Measurements from ENCODE around the gene MRC2. TPM values are rescaled to one million over a fixed set of nuclear protein-coding genes. Genes with fewer than 3 reads are reported as not detected.

MRC2 gene
- total and polyA plus RNA-seq, 2 of the 13 experiments (the other 11 are each of a cell fraction or from before 2014, with no cell fraction given), result not detected

- TF ChIP-seq USF2 (IDR thresholded peaks at IDR 0.05; ENCODE audit: low read depth, low read length) (peak; percentile 96), USF2 (CRISPR knock-in tag; IDR thresholded peaks at IDR 0.05; ENCODE audit: borderline replicate concordance) (peak; percentile 90; the same call in 1 of the 2 replicates), ZNF567 (CRISPR knock-in tag; IDR thresholded peaks at IDR 0.05; ENCODE audit: borderline replicate concordance) (no peak), ZNF580 (CRISPR knock-in tag; IDR thresholded peaks at IDR 0.05; ENCODE audit: borderline replicate concordance, low read depth) (0 out of 2 replicates have a peak, but pooled peaks have one; percentile 31), UBTF (CRISPR knock-in tag; IDR thresholded peaks at IDR 0.05) (0 out of 2 replicates have a peak, but pooled peaks have one; percentile 21), PLSCR1 (CRISPR knock-in tag; IDR thresholded peaks at IDR 0.05; ENCODE audit: borderline replicate concordance) (no peak)
- TF ChIP-seq, protein P1, sequence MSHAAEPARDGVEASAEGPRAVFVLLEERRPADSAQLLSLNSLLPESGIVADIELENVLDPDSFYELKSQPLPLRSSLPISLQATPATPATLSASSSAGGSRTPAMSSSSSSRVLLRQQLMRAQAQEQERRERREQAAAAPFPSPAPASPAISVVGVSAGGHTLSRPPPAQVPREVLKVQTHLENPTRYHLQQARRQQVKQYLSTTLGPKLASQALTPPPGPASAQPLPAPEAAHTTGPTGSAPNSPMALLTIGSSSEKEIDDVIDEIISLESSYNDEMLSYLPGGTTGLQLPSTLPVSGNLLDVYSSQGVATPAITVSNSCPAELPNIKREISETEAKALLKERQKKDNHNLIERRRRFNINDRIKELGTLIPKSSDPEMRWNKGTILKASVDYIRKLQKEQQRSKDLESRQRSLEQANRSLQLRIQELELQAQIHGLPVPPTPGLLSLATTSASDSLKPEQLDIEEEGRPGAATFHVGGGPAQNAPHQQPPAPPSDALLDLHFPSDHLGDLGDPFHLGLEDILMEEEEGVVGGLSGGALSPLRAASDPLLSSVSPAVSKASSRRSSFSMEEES (CRISPR knock-in tag; IDR thresholded peaks at IDR 0.05), result 0 out of 2 replicates have a peak, but pooled peaks have one; percentile 25
These were observed 17.2 kb downstream of the MRC2 start (continued) for GRCh38 chr17:62644487-62645173.

Measured in HepG2 (cell line).